Stimulated activated CD8-positive, alpha-beta memory T cell treated with anti-CD3 and anti-CD28 coated beads, Interleukin-7, amount 100 ng/mL, for 4 hours (primary cell): ENCODE data around the gene TANGO2.

Source experiments
- DNase-seq, 2 donors: peaks; one replicate each; pipeline ENCODE4 v3.0.0-alpha.2; 2020; ENCODE audit warnings: low read depth in 2 of 2

TANGO2 gene, protein sequence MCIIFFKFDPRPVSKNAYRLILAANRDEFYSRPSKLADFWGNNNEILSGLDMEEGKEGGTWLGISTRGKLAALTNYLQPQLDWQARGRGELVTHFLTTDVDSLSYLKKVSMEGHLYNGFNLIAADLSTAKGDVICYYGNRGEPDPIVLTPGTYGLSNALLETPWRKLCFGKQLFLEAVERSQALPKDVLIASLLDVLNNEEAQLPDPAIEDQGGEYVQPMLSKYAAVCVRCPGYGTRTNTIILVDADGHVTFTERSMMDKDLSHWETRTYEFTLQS

GRCh38 chr22:20020533-20021195 lies at the start of gene TANGO2:
Gene TANGO2, plus strand, starts transcription at chr22:20021110. Its CDS starts 15,689 bp downstream, at chr22:20036799.
- peak; percentile 78 to 91 for DNase-seq

DNA sequence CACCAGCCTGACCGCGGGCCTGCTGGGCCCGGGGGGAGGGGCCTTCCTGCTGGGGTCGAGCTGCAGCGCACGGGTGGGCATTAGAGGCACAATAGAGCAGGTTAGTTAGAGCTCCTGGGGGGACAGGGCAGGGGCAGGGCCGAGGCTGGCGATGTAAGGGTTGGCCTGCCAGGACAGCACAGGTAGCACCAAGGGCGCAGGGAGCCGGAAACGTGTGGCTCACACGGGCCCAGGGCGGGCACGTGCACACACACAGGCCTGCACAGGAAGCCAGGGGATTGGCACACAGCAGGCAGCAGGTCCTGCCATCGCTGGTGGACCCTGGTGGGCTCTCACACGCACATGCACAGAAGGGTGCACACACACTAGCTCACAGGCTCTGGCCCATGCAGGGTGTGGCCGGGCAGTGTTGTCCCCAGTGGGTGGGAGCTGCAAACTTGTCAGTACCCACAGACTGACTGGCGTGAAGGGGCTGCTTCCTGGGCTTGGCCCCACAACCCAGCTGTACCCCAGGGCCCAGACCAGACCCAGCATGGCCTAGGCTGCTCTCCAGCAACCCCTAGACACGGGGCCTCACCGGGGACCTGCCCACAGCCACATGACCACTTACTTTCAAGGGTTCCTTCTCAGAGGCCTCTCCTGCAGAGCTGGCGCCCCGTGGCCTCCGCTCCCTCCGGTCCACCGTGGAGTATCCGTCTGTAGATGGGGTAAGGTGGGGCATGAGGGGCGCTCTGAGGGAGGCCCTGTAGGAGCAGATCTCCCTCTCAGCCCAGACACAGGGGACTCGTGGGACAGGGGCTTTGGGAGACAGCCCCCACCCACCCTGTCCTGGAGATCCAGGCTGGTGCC lies 49.4 kb upstream of the TANGO2 start:
- DNase-seq: no peak

DNA sequence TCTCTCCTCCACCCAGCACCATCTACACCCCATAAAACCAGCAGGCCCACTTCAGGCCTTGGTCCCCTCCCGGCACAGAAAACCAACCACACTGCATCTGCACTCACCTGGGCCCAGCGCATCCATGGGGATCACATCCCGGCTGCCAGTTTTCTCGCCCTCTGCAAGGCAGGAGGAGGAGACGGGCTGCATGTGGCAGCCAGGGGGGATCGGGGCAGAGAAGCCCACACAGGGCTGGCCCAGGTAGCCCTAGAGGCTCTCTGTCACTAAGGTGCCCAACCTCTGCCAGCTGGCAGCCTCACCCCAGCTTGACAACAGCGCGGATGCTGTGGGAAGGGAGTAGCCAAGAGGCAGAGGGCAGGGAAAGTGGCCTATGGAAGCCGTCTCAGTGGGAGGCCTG lies 48.7 kb upstream of the TANGO2 start:
- no peak for DNase-seq

GRCh38 chr22:19972652-19973550 lies 48.0 kb upstream of the TANGO2 start:
- DNase-seq: no peak

DNA sequence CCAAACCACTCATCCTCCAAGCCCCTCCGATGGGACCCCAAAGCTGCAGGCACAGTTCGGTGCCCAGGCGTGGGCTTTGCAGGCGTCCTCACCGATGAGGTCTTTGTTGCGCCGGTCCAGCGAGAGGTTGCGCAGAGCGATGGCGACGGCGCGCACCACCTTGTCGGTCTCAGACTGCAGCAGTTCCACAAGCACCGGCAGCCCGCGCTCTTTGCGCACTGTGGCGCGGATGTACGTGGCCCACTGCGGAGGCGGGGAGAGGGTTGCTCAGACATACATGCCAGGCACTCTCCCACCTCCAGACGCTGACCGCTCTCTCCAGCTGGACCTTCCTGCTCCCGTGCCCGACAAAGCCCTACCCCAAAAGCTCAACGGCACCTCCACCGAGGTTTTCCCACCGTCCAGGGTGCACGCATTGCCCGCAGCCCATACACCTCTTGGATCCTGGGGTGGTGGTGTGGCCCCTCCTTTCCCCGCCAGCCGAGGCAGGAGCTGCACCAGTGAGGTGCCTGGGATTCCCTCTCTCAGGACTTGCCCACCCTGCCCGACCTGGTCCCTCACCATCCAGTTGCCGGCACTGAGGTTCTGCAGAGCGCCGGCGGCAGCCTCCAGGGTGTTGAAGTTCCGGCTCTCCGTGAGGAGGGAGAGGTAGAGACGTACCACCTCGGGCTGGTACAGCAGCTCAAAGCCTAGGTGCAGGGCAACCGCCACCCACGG lies 47.2 kb upstream of the TANGO2 start:
- no peak for DNase-seq

- DNase-seq: no peak
Measured at GRCh38 chr22:19974268-19974861, 46.5 kb upstream of the TANGO2 start.

DNA sequence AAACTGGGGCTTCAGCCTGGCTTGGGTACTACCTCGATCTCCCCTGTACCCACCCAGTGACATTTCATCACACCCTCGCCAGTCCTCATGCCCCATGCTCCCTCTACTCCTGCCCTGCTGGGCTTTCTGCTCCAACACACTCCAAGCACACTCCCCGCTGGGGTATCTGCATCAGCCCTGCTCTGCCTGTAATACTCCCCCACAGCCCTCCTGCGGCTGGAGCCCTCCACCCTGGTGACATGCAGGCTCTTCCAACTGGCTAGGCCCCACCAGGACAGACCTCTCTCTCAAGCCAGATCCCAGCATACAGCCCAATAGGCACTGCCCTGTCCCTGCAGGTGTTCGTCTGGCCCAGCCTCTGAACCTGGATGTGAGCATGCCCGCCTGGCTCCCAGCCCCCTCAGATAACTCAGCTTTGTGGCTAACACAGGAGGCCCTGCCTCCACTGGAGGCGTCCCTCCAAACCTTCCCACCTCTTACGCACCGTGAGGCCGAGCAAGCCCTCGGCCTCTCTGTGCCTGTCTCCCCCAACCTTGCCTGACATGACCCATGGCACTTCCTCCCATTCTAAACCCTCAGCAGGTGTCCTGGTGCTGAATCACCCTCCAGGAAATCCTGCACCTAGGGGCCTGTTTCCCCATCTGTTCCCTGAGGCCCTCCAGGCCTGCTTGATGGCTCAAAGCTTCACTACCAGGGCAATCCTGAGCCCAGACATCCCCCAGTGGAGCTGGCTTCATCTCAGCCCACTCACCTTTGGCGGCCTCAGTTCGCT lies 45.8 kb upstream of the TANGO2 start:
- no peak for DNase-seq

- no peak for DNase-seq
Measured at GRCh38 chr22:19975707-19976035, 45.2 kb upstream of the TANGO2 start.

DNA sequence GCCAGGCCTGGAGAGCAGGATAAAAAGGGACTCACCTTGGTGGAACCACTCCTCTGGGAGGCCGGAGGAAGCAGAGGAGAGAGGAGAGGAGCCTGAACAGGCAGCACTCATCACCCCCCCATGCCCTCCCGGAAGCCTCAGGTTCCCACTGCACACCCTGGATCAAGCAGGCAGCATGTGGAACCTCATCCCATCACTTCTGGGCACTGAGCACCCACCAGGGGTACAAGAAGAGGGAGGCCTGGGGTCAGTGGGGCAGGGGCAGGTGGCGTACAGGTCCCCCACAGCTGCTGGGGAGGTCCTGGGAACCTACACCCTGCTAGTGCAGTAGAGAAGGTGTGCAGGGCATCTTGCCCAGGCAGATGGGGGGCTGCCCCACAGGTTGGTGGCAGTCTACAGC lies 44.2 kb upstream of the TANGO2 start:
- no peak for DNase-seq

DNA sequence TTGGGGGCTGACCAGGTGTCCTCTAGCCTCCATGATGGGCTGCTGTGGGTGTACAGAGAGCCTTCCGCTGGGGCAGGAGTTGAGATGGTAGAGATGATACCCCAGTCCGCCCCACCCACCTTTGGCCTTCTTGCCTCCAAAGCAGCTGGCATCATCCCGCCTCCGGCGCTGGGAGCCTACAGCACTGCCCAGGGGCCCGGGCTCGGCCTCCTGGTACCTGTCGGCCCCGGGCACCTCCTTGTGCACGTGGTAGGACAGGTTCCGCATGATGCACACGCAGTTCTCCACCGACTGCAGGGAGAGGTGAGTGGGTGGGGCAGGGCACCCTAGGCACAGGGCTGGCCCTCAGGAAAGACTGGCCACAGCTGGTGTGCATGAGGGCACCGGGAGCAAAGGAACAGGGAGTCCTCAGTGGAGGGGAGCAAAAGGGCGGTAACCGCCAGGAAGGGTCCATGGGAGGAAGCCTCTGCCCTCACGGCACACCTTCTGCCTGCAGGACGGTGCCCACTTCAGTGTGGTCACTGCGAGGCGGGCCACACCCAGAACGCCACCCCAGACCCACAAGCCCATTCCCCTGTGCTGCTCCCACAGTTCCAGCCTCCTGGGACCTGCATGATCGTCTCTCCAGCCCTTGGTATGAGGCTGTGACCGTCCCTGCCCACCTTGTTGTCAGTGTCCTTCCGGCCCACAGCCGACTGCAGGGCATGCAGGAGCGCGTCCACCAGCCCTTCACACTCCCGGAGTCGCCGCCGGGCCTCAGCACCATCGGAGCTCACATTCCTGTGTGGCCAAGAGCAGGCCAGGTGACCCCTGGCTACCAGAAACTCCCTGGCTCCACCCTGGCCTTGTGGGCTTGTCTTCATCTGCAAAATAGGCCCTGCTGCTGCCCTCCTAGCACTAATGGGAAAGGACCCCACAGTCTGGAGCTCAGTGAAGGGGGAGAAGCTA lies 43.3 kb upstream of the TANGO2 start:
- no peak for DNase-seq

DNA sequence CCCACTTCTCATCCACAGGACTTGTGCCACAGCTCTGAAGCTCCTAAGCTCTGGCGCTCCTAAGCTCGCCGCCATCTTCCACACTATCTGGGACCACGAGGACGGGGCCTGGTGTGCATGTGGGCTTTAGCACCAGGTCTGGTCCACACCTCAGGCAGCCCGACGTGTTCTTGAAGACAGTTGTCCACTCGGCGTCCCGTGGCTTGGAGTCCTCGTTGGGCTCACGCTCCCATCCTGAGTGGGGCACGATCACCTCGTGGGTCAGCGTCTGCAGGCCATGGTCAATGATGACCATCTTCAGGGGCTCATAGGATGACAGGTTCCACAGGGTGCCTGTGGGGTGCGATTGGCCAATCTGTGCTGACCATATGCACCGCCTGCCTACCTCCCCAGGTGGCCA lies 42.2 kb upstream of the TANGO2 start:
- no peak for DNase-seq

- DNase-seq: no peak
Measured at GRCh38 chr22:19979712-19980493, 41.0 kb upstream of the TANGO2 start.

GRCh38 chr22:19980766-19981165 lies 40.1 kb upstream of the TANGO2 start:
- DNase-seq: no peak

DNA sequence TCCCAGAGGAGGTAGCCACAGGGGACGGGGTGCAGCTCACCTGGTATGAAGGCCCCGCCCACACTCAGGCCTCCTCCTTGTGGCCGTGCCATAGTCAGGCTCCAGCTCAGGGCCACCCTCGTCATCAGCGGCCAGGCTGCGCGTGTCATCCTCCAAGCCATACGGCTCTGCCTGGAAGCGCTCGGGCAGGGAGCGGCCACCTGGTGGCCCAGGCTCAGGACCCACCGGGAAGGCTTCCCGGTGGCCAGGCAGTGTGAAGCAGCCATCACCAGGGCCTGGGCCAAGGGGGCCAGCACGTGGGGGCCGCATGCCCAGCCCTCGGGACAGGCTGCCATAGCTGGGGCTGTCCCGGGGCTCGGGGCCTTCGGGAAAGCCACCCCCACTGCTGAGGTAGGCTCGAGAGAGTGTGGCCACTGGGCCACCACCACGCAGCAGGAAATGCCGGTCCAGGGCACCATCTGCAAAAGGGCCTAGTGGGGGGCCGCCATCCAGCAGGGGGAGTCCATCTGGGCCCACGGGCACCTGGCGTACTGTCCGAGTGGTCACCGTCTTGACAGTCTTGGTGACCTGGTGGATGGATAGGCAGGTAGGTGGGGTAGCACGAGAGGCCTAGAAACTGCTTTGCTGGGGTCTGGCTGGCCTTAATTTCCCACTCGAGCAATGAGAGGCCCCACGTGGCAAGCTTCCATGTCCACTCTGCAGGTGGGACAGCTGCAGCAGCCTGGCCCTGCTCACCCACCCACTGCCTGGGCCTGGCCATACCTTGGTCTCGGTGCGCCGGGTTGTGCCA lies 39.5 kb upstream of the TANGO2 start:
- DNase-seq: no peak

DNA sequence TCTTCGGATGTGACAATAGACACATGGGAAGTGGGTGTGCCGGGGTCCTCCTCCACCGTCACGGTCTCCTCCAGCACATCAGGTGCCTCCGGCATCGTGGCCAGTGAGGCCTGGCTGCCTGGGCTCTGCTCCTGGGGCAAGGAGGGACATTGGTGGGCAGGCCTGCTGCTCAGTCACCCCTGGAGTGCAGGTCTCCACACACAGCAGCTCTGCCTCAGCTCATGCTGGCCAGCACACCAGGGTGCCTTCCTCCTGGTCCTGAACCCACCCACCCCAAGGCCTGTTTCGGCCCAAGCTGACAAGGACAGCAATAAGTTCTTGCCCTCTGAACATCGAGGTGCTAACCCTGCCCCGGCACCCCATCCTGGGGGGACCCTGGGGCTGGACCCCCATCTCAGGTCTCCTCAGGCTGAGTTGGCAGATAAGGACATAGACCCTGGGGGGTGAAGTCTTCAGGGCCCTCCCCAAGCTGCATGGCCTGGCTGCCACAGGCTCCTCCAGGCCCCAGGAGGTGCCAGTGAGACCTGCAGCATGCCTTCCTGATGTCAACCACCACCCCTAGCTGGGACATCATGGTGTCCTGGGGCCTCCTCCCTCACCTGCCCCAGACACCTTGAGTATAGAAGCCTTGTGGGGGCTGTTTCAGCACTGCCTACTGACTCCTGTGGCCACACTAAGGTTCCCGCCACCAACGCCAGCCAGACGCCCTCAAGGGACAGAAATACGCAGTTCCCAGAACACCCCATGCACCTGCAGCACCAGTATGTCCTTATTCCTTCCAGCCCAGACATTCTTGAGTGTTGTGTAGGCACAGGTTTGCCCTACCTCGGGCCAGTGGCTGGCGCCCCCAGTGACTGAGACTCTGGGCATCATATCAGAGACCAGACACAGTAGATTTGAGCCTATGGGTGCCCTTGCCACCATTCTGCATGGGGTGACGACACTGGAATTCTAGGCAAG lies 38.7 kb upstream of the TANGO2 start:
- no peak for DNase-seq

DNA sequence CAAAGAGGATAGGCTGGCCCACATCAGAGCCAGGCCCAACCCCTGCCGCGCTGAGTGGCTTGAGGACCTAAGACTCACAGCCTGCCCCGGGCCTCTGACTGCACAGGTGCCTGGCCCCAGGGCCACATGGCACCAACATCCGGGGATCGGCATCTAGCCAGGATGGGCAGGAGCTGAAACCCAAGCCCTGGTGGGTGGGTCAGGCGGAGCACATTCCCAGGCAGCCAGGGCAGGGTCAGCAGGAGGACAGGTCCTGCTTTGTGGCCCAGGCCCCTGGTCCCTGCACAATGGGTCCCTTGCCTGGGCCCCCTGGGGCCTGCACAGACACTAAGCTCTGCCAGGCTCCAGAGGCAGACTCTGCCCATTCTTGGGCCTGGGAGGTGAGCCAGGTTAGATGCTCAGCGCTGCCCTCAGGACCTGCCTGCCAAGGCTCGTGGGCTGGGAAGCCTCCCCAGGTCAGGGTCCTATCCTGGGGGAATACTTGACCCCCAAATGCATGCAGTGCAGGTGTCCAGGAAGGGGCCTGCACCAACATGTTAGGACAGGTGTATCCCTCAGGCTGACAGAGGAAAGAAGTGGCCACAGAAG lies 37.8 kb upstream of the TANGO2 start:
- DNase-seq: no peak
